A673 (cell line): ENCODE results near the gene UBASH3B.

Source experiments
- CTCF ChIP-seq: fragments of 300-800, 200-600 bp; sonication (generic); conservative IDR thresholded peaks from 2 replicates; pipeline ENCODE4 v1.5.1; 2017; ENCODE audit warnings: low read depth, mild to moderate bottlenecking, antibody characterized with exemption, low read length, moderate library complexity, mixed read lengths
- EZH2 ChIP-seq: fragments of 200-600 bp; sonication (generic); IDR thresholded peaks from 2 replicates; pipeline ENCODE4 v1.6.1; 2017; ENCODE audit warnings: borderline replicate concordance, low read depth, mild to moderate bottlenecking, mixed read lengths, antibody characterized with exemption, low read length; ENCODE audit not compliant: poor library complexity, severe bottlenecking

GRCh38 chr11:122755409-122755808, 99.9 kb downstream of the UBASH3B start:
- no peak for TF ChIP-seq CTCF
- TF ChIP-seq EZH2: no peak
